PC-9 (cell line): ENCODE measurements around the gene AHNAK.

Experiments used
- CTCF ChIP-seq: fragments of 200-600 bp; sonication (generic); conservative IDR thresholded peaks from 2 replicates; pipeline ENCODE4 v1.6.1; 2017; ENCODE audit warnings: mixed run types, antibody characterized with exemption, mild to moderate bottlenecking, moderate library complexity
- EZH2 ChIP-seq: fragments of 200-600 bp; sonication (generic); IDR thresholded peaks from 2 replicates; pipeline ENCODE4 v1.8.0; 2017; ENCODE audit warnings: antibody characterized with exemption, low read depth

GRCh38 chr11:62387381-62387780, 159.2 kb downstream of the AHNAK start:
- TF ChIP-seq CTCF, result no peak
- no peak for TF ChIP-seq EZH2
